ENCODE results near the gene SPAG16.

SPAG16 gene

DNA sequence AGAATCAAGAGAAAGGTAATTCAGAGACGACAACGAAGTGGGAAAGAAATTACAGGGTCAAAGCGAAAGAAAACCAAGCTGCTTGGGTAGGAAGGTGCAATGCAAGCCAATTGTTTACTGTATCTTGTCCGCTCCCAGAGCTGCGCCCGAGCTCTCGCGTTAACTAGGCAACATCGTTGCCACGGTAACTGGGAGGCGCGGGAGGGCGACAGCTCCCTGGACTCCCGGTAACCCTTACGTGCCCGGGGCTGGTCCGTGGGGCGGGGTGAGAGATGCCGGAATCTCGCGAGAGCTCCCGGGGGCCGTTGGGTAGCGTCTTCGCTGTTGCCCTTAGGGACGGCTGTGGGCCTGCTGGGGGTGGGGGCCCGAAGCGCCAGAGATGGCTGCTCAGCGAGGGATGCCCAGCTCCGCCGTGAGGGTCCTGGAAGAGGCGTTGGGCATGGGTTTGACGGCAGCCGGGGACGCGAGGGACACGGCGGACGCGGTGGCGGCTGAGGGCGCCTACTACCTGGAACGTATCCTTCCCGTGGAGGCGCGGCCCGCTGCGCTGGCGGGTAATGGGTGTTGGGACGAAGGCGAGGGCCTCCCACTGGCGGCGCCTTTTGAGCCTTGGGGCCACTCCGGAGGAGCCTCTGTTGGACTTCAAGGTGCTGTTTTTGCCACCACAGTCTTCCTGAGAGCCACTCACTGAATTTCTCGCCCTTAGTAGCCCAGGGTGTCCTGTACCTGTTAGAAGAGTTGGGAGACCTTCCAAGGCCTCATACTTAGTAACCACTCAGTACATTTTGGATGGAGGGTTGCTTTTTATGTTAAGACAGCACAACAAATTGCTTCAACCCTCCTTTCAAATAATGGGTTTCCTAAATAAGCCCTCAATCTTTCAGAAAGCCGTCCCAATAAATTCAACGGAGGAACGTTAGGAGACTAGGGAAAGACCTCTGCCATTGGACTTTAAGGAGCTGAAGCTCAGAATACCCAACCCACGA lies at the start of gene SPAG16:
Gene SPAG16, plus strand, starts transcription at position 360 of the 986 bp plus-strand sequence.
- TF ChIP-seq, protein P1, sequence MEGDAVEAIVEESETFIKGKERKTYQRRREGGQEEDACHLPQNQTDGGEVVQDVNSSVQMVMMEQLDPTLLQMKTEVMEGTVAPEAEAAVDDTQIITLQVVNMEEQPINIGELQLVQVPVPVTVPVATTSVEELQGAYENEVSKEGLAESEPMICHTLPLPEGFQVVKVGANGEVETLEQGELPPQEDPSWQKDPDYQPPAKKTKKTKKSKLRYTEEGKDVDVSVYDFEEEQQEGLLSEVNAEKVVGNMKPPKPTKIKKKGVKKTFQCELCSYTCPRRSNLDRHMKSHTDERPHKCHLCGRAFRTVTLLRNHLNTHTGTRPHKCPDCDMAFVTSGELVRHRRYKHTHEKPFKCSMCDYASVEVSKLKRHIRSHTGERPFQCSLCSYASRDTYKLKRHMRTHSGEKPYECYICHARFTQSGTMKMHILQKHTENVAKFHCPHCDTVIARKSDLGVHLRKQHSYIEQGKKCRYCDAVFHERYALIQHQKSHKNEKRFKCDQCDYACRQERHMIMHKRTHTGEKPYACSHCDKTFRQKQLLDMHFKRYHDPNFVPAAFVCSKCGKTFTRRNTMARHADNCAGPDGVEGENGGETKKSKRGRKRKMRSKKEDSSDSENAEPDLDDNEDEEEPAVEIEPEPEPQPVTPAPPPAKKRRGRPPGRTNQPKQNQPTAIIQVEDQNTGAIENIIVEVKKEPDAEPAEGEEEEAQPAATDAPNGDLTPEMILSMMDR (IDR thresholded peaks at IDR 0.05; ENCODE audit: low read depth, low read length, missing control alignments), result no peak
- H3K4me3 ChIP-seq (ENCODE audit: low read depth, low read length), result peak within 1 kb of the TSS; percentile 83
- DNase-seq (ENCODE audit: low read depth), result peak; percentile 95

DNA sequence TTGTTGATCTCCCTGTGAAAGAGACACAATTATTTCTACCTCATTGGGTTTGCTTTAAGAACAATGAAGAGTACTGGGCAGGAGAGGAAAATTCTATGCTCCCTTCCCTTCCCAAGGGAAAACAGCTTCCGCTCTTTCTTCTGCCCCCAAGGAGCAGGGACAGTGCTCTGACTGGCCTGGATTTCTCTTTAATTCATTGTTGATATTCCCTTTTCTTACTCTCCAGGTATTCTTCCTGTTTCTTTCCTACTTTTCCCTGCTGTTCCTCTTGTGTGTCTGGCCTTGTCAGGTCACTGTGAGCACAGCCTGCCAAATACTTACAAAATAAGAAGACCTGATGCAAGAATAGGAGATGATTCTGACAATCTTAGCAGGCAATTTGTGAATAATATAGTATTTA lies 49.6 kb upstream of the SPAG16 start:
- TF ChIP-seq, protein P1 (IDR thresholded peaks at IDR 0.05; ENCODE audit: low read depth, low read length, missing control alignments), result no peak
- DNase-seq (ENCODE audit: low read depth), result no peak
- no peak overlapping the region for H3K4me3 ChIP-seq (ENCODE audit: low read depth, low read length)

DNA sequence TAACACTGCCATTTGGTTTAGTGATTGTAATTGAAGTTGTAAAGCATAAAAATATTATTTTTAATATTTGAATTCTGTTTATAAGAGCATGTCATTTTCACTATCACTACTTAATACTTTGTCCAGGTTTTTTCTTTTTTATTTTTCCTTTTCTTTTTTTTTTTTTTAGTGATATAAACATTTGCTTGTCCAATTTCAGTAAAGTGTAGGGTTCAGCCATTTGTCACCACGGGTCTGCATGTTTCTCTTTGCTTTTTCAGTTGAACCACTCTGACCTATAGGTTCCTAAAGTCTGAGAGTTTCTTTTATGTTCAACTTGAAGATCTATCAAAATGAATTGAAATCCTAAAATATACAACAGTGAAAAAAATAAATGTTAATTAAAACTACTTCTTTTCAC lies 48.5 kb upstream of the SPAG16 start:
- no peak overlapping the region for H3K4me3 ChIP-seq (ENCODE audit: low read depth, low read length)
- DNase-seq (ENCODE audit: low read depth), result no peak
- TF ChIP-seq, protein P1 (IDR thresholded peaks at IDR 0.05; ENCODE audit: low read depth, low read length, missing control alignments), result no peak

DNA sequence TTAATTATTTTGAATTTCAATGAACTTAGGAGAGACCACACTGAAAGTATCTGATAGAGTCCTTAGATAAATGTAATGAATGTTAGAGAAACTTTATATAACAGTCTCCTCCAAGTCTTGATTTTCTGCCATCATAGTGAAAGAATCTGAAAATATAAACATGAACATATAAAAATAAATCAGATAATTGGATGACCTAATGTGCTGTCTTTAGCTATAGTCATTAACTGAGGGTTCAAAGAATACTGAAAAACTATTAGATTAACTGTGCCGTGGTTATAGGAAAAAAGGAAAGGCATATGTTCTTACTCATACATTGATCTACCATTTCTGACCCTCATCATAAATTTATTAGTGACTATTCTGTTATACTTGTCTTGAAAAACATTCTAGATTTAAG lies 47.0 kb upstream of the SPAG16 start:
- no peak for DNase-seq (ENCODE audit: low read depth)
- TF ChIP-seq, protein P1 (IDR thresholded peaks at IDR 0.05; ENCODE audit: low read depth, low read length, missing control alignments), result no peak
- H3K4me3 ChIP-seq (ENCODE audit: low read depth, low read length), result peak overlapping the region; percentile 40; the same call in 1 of the 2 replicates

DNA sequence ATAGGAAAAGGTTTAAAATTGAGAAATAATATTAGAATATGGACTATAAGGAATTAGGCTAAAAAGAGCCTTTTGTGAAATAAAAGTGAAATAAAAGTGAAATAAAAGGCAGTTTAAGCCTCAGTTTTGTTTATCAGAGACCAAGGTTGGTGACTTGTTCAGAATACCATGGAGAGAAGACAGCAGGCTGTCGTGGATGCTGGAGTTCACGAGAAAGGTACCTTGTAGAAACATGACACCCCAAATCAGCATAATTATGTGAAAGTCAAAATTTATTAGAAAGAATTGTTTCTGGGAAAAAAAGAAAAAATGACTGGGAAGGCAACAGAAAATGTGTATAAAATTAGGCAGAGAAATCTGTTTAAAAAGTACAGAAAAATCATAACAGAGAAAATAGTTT lies 46.5 kb upstream of the SPAG16 start:
- DNase-seq (ENCODE audit: low read depth), result no peak
- TF ChIP-seq, protein P1 (IDR thresholded peaks at IDR 0.05; ENCODE audit: low read depth, low read length, missing control alignments), result no peak
- H3K4me3 ChIP-seq (ENCODE audit: low read depth, low read length), result peak overlapping the region; percentile 40; the same call in 1 of the 2 replicates

DNA sequence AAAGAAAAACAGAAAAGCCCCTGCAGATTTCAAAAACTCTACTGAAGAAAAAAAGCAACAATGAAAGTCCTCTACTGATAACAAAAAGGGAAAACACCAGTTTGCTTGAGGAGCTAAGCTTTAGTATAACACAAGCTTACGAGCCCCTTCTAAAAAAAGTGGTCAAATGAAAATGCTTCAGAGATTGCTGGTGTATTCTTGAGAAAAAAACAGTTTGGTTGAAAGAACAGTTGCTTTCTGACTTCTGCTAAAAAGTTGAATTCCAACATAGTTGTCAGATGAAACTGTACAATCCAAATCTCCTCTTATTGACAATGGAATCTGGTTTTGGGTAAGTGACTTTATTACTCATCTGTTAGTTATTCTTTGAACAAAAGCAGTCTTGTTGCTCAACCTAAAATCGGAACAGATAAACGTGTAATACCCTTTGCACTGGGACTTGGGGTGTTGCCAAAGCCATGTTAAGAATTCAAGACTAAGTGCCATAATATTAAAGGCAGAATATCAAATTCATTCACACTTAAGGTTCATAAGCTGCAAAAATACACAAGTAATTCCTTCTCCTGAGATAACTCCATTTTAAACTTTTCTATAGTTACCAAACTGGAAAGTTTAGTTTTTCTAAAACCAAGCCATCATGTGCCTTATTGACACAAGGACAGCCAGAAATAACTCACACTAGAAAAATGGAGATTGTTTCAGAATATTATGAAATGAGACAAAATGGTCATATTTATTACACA lies 45.3 kb upstream of the SPAG16 start:
- H3K4me3 ChIP-seq (ENCODE audit: low read depth, low read length), result peak overlapping the region; percentile 40; the same call in 1 of the 2 replicates
- TF ChIP-seq, protein P1 (IDR thresholded peaks at IDR 0.05; ENCODE audit: low read depth, low read length, missing control alignments), result no peak
- no peak for DNase-seq (ENCODE audit: low read depth)
